Calu3 (cell line): ENCODE results near the gene APMAP. TPM values are rescaled to one million over a fixed set of nuclear protein-coding genes. Genes with fewer than 3 reads are reported as not detected.
"Not testable (repeated sequence)": the region's sequence is repeated elsewhere in the genome, so short reads cannot be mapped to it uniquely, and the experiment has no call there.

Experiments used
- BruUV-seq: library from RNA; stranded (reverse); fragments of 400-500 nt; replicated peaks from 2 replicates; lab custom pipeline; 2021; lab: Mats Ljungman, UMichigan
- CTCF ChIA-PET: fragments of 300-600 bp; sonication (Branson Sonifier 250); formaldehyde crosslinking; loops from one replicate; lab custom pipeline; 2022; ENCODE audit warnings: antibody characterized with exemption; lab: Charles Lee
- DNase-seq: peaks from one replicate; pipeline ENCODE4 v3.0.0; 2022
- H3K27ac Mint-ChIP-seq: one replicate; pipeline ENCODE4 v1.8.0; 2022; ENCODE audit warnings: mixed read lengths; ENCODE audit not compliant: unreplicated experiment
- H3K27me3 Mint-ChIP-seq: one replicate; pipeline ENCODE4 v1.8.0; 2022; ENCODE audit warnings: mixed read lengths; ENCODE audit not compliant: unreplicated experiment
- H3K36me3 Mint-ChIP-seq: one replicate; pipeline ENCODE4 v1.8.0; 2022; ENCODE audit warnings: mild to moderate bottlenecking, moderate library complexity, mixed read lengths; ENCODE audit not compliant: insufficient read depth, unreplicated experiment
- H3K4me1 Mint-ChIP-seq: one replicate; pipeline ENCODE4 v1.8.0; 2022; ENCODE audit warnings: mild to moderate bottlenecking, low read depth, mixed read lengths; ENCODE audit not compliant: unreplicated experiment
- H3K4me3 Mint-ChIP-seq: one replicate; pipeline ENCODE4 v1.8.0; 2022; ENCODE audit warnings: mild to moderate bottlenecking, low read depth, moderate library complexity, mixed read lengths; ENCODE audit not compliant: unreplicated experiment
- H3K9me3 Mint-ChIP-seq: one replicate; pipeline ENCODE4 v1.8.0; 2022; ENCODE audit warnings: low read depth, mixed read lengths; ENCODE audit not compliant: unreplicated experiment
- intact Hi-C: fragments of 100-400 bp; cut with micrococcal nuclease; formaldehyde crosslinking; loops from one replicate; pipeline ENCODE4 v1.10.0; 2022; ENCODE audit not compliant: unreplicated experiment
- total RNA-seq: library from RNA; stranded (reverse); gene quantifications from 2 replicates; pipeline ENCODE4 v1.2.3, GENCODE V29; 2022
- TF ChIP-seq, protein P1 (sequence below): fragments of 200-600 bp; IDR thresholded peaks from one replicate; pipeline ENCODE4 v1.8.0; 2022; ENCODE audit warnings: antibody characterized with exemption; ENCODE audit not compliant: unreplicated experiment

APMAP gene
- total RNA-seq, 1 experiment from 2014 or later = 30.7 TPM

DNA sequence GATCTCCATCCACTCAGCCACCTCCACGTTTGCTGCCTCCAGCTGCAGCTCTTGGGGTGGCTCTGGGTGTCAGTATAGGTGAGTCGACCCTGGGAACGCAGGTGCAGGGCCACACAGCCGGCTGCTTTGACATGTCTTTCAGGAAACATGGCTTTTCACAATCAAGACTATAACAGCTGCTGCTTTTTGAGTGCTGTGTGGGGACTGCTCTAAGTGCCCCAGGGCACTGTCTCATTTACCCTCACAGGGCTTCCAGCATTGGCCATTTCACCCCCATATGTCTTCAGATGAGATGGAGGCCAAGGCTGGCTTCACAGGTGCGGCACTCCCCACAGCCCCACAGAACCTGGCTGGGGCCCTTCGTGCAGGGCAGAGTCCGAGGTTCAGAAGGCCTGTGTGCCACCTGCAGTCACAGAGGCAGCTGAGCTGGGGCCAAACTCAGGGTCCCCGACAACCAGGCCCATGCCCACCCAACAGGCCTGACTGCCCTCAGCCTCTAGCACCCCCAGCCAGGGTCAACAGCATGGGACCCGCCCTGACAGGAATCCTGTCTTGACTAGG is 58.4 kb downstream of the APMAP start:
- Mint-ChIP-seq H3K4me3 (no peak overlapping the region), H3K27ac (no peak overlapping the region), H3K4me1 (no peaks in the 10 kb centered on the region), H3K9me3 (no peaks in the 10 kb centered on the region), H3K36me3 (peaks cover 8% of the 10 kb centered on the region), H3K27me3 (no peaks in the 10 kb centered on the region)
- no TSS peak for BruUV-seq
- CTCF ChIA-PET = no interaction called here
- TF ChIP-seq, protein P1, sequence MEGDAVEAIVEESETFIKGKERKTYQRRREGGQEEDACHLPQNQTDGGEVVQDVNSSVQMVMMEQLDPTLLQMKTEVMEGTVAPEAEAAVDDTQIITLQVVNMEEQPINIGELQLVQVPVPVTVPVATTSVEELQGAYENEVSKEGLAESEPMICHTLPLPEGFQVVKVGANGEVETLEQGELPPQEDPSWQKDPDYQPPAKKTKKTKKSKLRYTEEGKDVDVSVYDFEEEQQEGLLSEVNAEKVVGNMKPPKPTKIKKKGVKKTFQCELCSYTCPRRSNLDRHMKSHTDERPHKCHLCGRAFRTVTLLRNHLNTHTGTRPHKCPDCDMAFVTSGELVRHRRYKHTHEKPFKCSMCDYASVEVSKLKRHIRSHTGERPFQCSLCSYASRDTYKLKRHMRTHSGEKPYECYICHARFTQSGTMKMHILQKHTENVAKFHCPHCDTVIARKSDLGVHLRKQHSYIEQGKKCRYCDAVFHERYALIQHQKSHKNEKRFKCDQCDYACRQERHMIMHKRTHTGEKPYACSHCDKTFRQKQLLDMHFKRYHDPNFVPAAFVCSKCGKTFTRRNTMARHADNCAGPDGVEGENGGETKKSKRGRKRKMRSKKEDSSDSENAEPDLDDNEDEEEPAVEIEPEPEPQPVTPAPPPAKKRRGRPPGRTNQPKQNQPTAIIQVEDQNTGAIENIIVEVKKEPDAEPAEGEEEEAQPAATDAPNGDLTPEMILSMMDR = no peak
- intact Hi-C loops = no loop called here
- DNase-seq = no peak

DNA sequence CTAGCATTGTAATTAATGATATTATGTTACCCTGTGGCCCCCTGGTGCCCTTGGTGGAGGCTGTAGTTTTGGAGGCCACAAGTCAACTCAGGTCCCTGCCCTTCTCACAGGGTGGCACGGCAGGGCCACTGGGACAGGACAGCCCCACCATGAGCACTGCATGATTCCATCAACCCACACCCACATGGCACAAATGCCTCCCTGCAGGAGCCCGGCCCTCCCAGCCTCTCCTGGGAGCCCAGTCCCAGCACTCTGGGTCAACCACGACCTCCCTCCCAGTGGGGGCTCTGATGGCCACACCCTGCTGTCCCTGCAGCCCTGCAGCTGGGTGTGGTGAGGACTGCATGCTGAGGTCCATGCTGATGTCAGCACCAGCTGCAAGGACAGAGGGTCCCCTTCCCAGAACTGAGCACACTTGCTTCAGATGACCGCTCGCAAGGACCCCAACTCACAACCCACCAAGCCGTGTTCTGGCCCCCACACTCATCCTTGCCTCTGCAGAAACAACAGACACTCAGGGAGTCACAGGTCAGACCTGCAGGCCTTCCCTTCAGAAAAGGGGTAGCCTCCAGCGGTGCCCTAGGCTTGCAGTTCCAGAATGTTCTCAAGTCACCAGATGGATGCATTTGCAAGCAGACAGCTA is 59.2 kb downstream of the APMAP start:
- Mint-ChIP-seq H3K36me3 (peaks cover 8% of the 10 kb centered on the region), H3K27ac (no peak overlapping the region), H3K9me3 (no peaks in the 10 kb centered on the region), H3K4me1 (no peaks in the 10 kb centered on the region), H3K4me3 (no peak overlapping the region), H3K27me3 (no peaks in the 10 kb centered on the region)
- CTCF ChIA-PET = no interaction called here
- no TSS peak for BruUV-seq
- intact Hi-C loops = no loop called here
- no peak for DNase-seq
- TF ChIP-seq, protein P1 = no peak

DNA sequence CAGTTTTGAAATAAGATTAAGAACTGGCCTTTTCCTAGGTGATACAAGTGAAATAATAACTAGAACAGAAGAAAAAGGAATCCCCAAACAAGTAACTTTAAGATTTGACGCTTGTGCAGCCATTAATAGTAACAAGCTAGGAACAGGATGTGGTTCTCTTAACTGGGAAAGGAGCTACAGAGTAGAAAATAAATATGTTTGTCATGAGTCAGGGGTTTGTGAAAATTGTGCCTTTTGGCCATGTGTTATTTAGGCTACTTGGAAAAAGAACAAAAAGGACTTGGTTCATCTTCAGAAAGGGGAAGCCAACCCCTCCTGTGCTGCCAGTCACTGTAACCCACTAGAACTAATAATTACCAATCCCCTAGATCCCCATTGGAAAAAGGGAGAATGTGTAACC is 60.7 kb downstream of the APMAP start:
- H3K27me3 Mint-ChIP-seq, H3K27ac Mint-ChIP-seq, BruUV-seq, H3K4me1 Mint-ChIP-seq, DNase-seq, H3K36me3 Mint-ChIP-seq, H3K4me3 Mint-ChIP-seq, CTCF ChIA-PET, intact Hi-C loops, H3K9me3 Mint-ChIP-seq: not testable (repeated sequence)

DNA sequence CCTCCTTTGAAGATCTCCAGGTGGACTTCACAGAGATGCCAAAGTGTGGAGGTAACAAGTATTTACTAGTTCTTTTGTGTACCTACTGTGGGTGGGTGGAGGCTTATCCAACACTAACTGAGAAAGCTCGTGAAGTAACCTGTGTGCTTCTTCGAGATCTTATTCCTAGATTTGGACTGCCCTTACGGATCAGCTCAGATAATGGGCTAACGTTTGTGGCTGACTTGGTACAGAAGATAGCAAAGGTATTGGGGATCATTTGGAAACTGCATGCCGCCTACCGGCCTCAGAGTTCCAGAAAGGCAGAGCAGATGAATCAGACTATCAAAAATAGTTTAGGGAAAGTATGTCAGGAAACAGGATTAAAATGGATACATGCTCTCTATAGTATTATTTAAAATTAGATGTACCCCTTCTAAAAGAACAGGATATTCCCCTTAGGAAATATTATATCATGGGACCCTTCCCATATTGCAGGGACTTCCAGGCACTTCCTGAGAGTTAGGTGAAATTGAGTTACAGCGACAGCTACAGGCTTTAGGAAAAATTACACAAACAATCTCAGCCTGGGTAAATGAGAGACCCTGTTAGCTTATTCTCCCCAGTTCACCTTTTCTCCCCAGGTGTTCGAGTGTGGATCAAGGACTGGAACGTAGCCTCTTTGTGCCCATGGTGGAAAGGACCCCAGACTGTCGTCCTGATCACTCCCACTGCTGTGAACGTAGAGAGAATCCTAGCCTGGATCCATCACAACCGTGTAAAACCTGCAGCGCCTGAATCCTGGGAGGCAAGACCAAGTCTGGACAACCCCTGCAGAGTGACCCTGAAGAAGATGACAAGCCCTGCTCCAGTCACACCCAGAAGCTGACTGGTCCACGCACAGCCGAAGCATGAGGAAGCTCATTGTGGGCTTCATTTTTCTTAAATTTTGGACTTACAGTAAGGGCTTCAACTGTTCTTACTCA is 61.5 kb downstream of the APMAP start:
- intact Hi-C loops, DNase-seq, H3K36me3 Mint-ChIP-seq, H3K9me3 Mint-ChIP-seq, H3K4me1 Mint-ChIP-seq, CTCF ChIA-PET, H3K27me3 Mint-ChIP-seq: not testable (repeated sequence)
- Mint-ChIP-seq H3K4me3 (peak overlapping the region; percentile 63), H3K27ac (peak overlapping the region; percentile 58)
- TSS peak; percentile 92 for BruUV-seq

DNA sequence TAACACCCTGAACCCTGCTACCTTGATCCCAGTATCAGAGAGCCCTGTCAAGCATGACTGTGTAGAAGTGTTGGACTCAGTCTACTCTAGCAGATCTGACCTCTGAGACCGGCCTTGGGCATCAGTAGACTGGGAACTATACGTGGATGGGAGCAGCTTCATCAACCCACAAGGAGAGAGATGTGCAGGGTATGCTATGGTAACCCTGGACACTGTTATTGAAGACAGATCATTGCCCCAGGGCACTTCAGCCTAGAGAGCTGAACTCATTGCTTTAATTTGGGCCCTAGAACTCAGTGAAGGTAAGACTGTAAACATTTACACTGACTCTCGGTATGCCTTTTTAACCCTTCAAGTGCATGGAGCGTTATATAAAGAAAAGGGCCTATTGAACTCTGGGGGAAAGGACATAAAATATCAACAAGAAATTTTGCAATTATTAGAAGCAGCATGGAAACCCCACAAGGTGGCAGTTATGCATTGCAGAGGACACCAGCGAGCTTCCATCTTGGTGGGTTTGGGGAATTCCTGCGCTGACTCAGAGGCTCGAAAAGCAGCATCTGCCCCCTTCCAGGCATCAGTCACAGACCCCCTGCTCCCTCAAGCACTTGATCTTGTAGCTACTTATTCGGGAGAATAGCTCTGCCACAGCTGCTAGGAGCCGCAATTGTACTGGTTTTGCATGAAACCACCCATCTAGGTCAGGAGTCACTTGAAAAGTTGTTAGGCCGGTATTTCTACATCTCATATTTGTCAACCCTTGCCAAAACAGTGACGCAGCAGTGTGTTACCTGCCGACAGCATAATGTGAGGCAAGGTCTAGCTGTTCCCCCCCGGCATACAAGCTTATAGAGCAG is 62.5 kb downstream of the APMAP start:
- BruUV-seq, intact Hi-C loops, H3K4me1 Mint-ChIP-seq, H3K9me3 Mint-ChIP-seq, H3K36me3 Mint-ChIP-seq, H3K27me3 Mint-ChIP-seq, CTCF ChIA-PET: not testable (repeated sequence)
- Mint-ChIP-seq H3K27ac (peak overlapping the region; percentile 58), H3K4me3 (peak overlapping the region; percentile 63)
- DNase-seq = peak; percentile 45

DNA sequence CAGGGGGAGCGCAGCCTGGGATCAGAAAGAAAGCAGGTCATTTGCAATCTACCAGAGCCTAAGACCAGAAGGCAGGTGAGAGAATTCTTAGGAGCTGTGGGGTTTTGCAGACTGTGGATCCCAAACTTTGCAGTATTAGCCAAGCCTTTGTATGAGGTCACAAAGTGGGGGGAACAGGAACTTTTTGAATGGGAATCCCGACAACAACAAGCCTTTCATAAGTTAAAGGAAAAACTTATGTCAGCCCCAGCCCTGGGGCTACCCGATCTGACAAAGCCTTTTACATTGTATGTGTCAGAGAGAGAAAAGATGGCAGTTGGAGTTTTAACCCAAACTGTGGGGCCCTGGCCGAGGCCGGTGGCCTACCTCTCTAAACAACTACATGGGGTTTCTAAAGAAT is 63.3 kb downstream of the APMAP start:
- CTCF ChIA-PET, H3K36me3 Mint-ChIP-seq, H3K4me3 Mint-ChIP-seq, H3K9me3 Mint-ChIP-seq, H3K27ac Mint-ChIP-seq, intact Hi-C loops, H3K27me3 Mint-ChIP-seq, H3K4me1 Mint-ChIP-seq, DNase-seq, BruUV-seq: not testable (repeated sequence)

DNA sequence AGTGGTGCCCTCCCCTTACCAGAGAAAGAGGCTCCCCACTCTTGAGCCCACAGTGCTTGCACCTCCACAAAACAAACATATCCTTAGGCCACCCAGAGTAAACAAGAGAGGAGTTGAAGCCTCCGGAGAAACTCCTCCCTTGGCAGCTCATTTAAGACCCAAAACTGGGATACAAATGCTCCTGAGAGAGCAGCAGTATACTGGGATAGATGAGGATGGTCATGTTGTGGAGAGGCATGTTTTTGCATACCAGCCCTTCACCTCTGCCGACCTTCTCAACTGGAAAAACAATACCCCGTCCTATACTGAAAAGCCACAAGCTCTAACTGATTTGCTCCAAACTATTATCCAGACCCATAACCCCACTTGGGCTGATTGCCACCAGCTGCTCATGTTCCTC is 71.8 kb downstream of the APMAP start:
- H3K27me3 Mint-ChIP-seq, CTCF ChIA-PET, H3K4me3 Mint-ChIP-seq, H3K36me3 Mint-ChIP-seq, H3K4me1 Mint-ChIP-seq, intact Hi-C loops, BruUV-seq, DNase-seq, H3K9me3 Mint-ChIP-seq, H3K27ac Mint-ChIP-seq: not testable (repeated sequence)
